ENCODE measurements around the gene COL4A5.

COL4A5 gene

DNA sequence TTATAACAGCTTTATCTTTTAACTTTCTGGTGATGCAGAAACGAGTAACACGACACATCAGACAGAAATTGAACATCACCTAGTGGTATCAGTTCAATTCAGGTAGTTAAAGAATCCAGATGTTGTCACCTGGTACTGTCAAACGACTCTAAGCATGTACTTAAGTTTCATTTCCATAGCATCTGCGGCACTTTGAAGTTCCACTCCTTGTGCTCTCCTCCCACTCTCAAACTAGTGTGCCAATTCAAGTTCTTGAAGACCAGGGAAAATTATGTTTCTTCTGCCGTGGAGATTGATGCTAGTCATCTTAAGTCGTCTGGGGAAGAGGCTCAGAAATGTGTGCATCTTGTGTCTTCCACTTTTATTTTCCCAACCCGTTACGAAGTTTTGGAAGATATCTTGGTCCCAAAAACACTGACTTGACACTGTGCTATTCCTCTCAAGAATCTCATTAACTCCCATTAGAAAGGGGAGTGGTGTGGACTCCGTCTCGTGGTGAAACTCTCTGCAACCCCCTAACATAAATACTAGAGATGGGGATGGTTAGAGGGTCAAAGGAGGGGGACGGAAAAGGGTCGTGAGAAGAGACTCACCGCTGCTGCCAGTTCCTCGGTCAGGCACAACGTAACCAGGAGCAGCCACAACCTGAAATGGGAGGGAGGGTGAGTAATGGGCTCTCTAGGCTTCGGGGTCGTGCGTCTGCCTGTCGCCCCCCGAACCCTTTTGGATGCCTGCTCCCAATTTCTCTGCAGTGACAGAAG lies 2.1 kb upstream of the COL4A5 start:
- H3K27me3 ChIP-seq (ENCODE audit: insufficient read depth, poor library complexity, severe bottlenecking): peaks cover 14% of the 10 kb centered on the region
- H3K27ac ChIP-seq (replicated peaks): no peak overlapping the region
- DNase-seq (ENCODE audit: low read depth in 1 of 2, low spot score in 1 of 2): no peak
- no peak for TF ChIP-seq POLR2AphosphoS5 (IDR thresholded peaks at IDR 0.05; ENCODE audit: low read depth)
- TF ChIP-seq, protein P1, sequence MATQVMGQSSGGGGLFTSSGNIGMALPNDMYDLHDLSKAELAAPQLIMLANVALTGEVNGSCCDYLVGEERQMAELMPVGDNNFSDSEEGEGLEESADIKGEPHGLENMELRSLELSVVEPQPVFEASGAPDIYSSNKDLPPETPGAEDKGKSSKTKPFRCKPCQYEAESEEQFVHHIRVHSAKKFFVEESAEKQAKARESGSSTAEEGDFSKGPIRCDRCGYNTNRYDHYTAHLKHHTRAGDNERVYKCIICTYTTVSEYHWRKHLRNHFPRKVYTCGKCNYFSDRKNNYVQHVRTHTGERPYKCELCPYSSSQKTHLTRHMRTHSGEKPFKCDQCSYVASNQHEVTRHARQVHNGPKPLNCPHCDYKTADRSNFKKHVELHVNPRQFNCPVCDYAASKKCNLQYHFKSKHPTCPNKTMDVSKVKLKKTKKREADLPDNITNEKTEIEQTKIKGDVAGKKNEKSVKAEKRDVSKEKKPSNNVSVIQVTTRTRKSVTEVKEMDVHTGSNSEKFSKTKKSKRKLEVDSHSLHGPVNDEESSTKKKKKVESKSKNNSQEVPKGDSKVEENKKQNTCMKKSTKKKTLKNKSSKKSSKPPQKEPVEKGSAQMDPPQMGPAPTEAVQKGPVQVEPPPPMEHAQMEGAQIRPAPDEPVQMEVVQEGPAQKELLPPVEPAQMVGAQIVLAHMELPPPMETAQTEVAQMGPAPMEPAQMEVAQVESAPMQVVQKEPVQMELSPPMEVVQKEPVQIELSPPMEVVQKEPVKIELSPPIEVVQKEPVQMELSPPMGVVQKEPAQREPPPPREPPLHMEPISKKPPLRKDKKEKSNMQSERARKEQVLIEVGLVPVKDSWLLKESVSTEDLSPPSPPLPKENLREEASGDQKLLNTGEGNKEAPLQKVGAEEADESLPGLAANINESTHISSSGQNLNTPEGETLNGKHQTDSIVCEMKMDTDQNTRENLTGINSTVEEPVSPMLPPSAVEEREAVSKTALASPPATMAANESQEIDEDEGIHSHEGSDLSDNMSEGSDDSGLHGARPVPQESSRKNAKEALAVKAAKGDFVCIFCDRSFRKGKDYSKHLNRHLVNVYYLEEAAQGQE (IDR thresholded peaks at IDR 0.05; ENCODE audit: insufficient replicate concordance, low read depth): no peak
- TF ChIP-seq, protein P2, sequence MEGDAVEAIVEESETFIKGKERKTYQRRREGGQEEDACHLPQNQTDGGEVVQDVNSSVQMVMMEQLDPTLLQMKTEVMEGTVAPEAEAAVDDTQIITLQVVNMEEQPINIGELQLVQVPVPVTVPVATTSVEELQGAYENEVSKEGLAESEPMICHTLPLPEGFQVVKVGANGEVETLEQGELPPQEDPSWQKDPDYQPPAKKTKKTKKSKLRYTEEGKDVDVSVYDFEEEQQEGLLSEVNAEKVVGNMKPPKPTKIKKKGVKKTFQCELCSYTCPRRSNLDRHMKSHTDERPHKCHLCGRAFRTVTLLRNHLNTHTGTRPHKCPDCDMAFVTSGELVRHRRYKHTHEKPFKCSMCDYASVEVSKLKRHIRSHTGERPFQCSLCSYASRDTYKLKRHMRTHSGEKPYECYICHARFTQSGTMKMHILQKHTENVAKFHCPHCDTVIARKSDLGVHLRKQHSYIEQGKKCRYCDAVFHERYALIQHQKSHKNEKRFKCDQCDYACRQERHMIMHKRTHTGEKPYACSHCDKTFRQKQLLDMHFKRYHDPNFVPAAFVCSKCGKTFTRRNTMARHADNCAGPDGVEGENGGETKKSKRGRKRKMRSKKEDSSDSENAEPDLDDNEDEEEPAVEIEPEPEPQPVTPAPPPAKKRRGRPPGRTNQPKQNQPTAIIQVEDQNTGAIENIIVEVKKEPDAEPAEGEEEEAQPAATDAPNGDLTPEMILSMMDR (IDR thresholded peaks at IDR 0.05; ENCODE audit: insufficient read depth, low read length): no peak
- no peak for TF ChIP-seq GABPA (IDR thresholded peaks at IDR 0.05; ENCODE audit: low read depth)
- no peak for TF ChIP-seq SPI1 (IDR thresholded peaks at IDR 0.05; ENCODE audit: borderline replicate concordance, low read depth)
- H3K4me3 ChIP-seq (replicated peaks; ENCODE audit: insufficient read depth, low read length): no peak overlapping the region

DNA sequence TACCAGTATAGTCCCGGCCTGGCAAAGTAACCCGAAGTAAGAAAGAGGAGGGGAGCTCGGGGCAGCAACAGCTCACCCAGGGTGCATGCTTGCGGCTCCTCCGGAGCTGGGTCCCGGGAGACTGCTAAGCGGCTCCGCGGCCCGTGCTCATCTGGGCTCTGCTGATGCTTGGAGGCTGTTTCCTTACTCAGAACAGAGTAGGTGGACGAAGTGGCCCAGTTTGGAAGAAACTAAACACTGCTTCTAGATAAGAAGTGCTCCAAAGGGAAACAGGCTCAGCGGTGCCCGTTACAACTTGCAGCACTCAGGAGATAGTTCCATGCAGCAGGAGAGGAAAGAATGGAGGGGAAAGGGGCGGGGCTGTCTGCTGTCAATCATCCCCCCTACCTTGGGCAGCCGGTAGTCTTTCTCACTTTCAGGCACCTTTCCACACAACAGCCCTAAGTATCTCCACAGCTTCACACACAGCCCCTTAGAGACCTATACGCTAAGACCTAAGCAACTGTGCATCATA lies 1.5 kb upstream of the COL4A5 start, which contains the start of gene COL4A6:
COL4A6 (minus strand) TSS at position 313 of the 514 bp plus-strand sequence; CDS start at position 87, 226 bp downstream.
- no peak within 1 kb of the TSS for H3K4me3 ChIP-seq (replicated peaks; ENCODE audit: insufficient read depth, low read length)
- H3K27me3 ChIP-seq (ENCODE audit: insufficient read depth, poor library complexity, severe bottlenecking): peaks cover 14% of the 10 kb centered on the region
- no peak for DNase-seq (ENCODE audit: low read depth in 1 of 2, low spot score in 1 of 2)
- TF ChIP-seq, protein P1 (IDR thresholded peaks at IDR 0.05; ENCODE audit: insufficient replicate concordance, low read depth): no peak
- TF ChIP-seq GABPA (IDR thresholded peaks at IDR 0.05; ENCODE audit: low read depth) (no peak), POLR2AphosphoS5 (IDR thresholded peaks at IDR 0.05; ENCODE audit: low read depth) (no peak), SPI1 (IDR thresholded peaks at IDR 0.05; ENCODE audit: borderline replicate concordance, low read depth) (no peak)
- TF ChIP-seq, protein P2 (IDR thresholded peaks at IDR 0.05; ENCODE audit: insufficient read depth, low read length): no peak
- no peak within 1 kb of the TSS for H3K27ac ChIP-seq (replicated peaks)

DNA sequence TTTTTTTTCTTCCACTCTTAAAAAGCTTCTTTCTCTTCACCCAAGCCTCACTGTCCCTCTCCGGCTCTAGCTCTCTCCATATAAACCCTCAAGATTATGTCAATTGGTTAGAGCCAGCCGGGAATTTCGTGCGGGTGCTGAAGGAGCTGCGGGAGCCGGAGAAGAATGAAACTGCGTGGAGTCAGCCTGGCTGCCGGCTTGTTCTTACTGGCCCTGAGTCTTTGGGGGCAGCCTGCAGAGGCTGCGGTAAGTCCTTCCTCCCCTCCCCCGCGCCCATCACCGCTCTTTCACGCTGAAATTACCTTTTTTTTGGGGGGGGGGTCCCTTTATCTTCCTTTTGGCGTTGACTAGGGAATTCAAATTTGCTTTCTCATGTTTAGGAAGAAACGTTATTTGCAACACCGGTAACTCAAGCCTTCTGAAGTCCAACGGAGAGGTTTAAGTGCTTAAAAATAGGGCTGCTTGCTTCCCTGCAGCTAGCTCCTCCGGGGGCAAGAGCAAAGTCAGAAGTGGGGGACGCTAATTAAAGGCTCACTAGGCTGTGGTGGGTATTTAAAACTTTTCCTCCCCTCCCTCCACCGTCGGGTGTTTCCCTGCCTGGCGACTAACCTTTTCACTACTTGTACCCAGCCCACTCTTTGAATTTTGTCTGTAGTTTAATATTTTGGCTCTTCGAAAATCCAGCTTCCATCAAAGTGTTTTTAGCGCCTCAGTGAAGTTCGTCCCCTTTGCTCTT lies 491 bp downstream of the COL4A5 start:
- DNase-seq (ENCODE audit: low read depth in 1 of 2, low spot score in 1 of 2): no peak
- H3K27ac ChIP-seq (replicated peaks): no peak overlapping the region
- H3K4me3 ChIP-seq (replicated peaks; ENCODE audit: insufficient read depth, low read length): peak overlapping the region; percentile 26
- TF ChIP-seq, protein P2 (IDR thresholded peaks at IDR 0.05; ENCODE audit: insufficient read depth, low read length): no peak
- TF ChIP-seq, protein P1 (IDR thresholded peaks at IDR 0.05; ENCODE audit: insufficient replicate concordance, low read depth): no peak
- peaks cover 14% of the 10 kb centered on the region for H3K27me3 ChIP-seq (ENCODE audit: insufficient read depth, poor library complexity, severe bottlenecking)
